Prostate gland (tissue), 2 donors: ENCODE results near the gene CHRM2. TPM values are rescaled to one million over a fixed set of nuclear protein-coding genes. Genes with fewer than 3 reads are reported as not detected.

ENCODE experiments used
- DNase-seq: peaks from one replicate; pipeline ENCODE4 v3.0.0-alpha.2; 2019; ENCODE audit warnings: low spot score
- H3K27ac ChIP-seq, 2 donors: fragments of 200-600 bp; sonication (generic); 2 replicates each; pipeline ENCODE4 v1.5.1; 2017 to 2019
- H3K27me3 ChIP-seq: fragments of 200-600 bp; sonication (generic); replicated peaks from 2 replicates; pipeline ENCODE4 v1.5.1; 2019; ENCODE audit not compliant: insufficient read depth
- H3K36me3 ChIP-seq, 2 donors: fragments of 200-600 bp; sonication (generic); 1 replicate in 1 of 2; 2 replicates in 1 of 2; pipeline versions ENCODE4 v1.5.1 to v1.8.1; 2017 to 2019
- H3K4me1 ChIP-seq: fragments of 200-600 bp; sonication (generic); replicated peaks from 2 replicates; pipeline ENCODE4 v1.5.1; 2019
- H3K4me3 ChIP-seq, 2 donors: fragments of 200-600 bp; sonication (generic); 2 replicates each; pipeline ENCODE4 v1.5.1; 2017 to 2019
- H3K9me3 ChIP-seq: fragments of 200-600 bp; sonication (generic); 2 replicates; pipeline ENCODE4 v1.5.1; 2017
- POLR2A ChIP-seq: fragments of 450-650 bp; IDR thresholded peaks from one replicate; pipeline ENCODE4 v1.6.1; 2016; ENCODE audit warnings: antibody characterized with exemption, mild to moderate bottlenecking
- POLR2AphosphoS5 ChIP-seq: sonication (generic); formaldehyde crosslinking; IDR thresholded peaks from one replicate; pipeline ENCODE4 v1.6.1; 2017; ENCODE audit warnings: antibody characterized with exemption
- WGBS: methylation state at CpG from one replicate; pipeline ENCODE4 v1.1.5; 2018; 5-methylcytosine and 5-hydroxymethylcytosine counted together
- intact Hi-C: fragments of 100-400 bp; cut with DNase I; formaldehyde crosslinking; loops from one replicate; pipeline ENCODE4 v1.14.2; 2022
- total RNA-seq, 2 donors: library from RNA; depleted of rRNA; stranded (reverse); fragments of >200 nt; gene quantifications; one replicate each; pipeline ENCODE4 v1.1.0, GENCODE V29; 2016
- TF ChIP-seq, protein P1 (sequence below), 4 experiments: fragments of 200-600 bp in 2 of 4; fragments of 450-650 bp in 2 of 4; sonication (generic) in 2 of 4; IDR thresholded peaks; 1 replicate in 3 of 4; 2 replicates in 1 of 4; pipeline ENCODE4 v1.5.1; 2016 to 2019; ENCODE audit warnings: antibody characterized with exemption in 4 of 4, mild to moderate bottlenecking in 2 of 4, moderate library complexity in 2 of 4

Gene CHRM2
- total RNA-seq, 2 donors from 2014 or later = 0.40 TPM; not detected in 1

GRCh38 chr7:136969761-136970160, 101.3 kb downstream of the CHRM2 start:
- H3K27ac ChIP-seq = no peak overlapping the region
- DNase-seq = no peak
- no peak overlapping the region for H3K4me3 ChIP-seq
- no peak for TF ChIP-seq POLR2AphosphoS5
- no peak for TF ChIP-seq POLR2A
- TF ChIP-seq, protein P1, sequence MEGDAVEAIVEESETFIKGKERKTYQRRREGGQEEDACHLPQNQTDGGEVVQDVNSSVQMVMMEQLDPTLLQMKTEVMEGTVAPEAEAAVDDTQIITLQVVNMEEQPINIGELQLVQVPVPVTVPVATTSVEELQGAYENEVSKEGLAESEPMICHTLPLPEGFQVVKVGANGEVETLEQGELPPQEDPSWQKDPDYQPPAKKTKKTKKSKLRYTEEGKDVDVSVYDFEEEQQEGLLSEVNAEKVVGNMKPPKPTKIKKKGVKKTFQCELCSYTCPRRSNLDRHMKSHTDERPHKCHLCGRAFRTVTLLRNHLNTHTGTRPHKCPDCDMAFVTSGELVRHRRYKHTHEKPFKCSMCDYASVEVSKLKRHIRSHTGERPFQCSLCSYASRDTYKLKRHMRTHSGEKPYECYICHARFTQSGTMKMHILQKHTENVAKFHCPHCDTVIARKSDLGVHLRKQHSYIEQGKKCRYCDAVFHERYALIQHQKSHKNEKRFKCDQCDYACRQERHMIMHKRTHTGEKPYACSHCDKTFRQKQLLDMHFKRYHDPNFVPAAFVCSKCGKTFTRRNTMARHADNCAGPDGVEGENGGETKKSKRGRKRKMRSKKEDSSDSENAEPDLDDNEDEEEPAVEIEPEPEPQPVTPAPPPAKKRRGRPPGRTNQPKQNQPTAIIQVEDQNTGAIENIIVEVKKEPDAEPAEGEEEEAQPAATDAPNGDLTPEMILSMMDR (IDR thresholded peaks at IDR 0.05) = no peak
- 29% methylated on average over 2 of the region's 2 CpGs for WGBS
- H3K4me1 ChIP-seq = no peaks in the 10 kb centered on the region
- no peaks in the 10 kb centered on the region for H3K9me3 ChIP-seq
- no peaks in the 10 kb centered on the region for H3K27me3 ChIP-seq
- intact Hi-C loops = no loop called here
- no peaks in the 10 kb centered on the region for H3K36me3 ChIP-seq

DNA sequence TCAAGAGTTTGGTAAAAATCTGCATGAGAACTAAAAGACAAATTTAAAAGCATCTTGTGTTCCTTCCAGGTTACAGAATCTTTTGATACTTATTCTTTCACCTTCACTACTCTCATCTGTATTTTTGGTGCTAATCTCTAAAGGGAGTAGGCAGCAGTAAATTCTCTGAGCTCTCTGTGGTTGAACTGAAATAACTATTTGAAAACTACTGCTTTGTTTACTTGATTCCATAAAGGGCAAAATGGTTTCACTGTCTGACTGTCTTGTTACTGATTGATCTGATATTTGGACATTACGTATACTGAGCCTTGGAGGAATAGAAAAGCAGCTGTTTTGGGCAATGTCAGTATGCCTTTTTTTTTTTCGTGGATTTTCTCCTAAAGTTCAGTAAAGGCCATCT, 103.3 kb downstream of the CHRM2 start:
- no peak for TF ChIP-seq POLR2AphosphoS5
- TF ChIP-seq, protein P1 (IDR thresholded peaks at IDR 0.05) = no peak
- no peak for TF ChIP-seq POLR2A
- no peaks in the 10 kb centered on the region for H3K36me3 ChIP-seq
- DNase-seq = no peak
- no peaks in the 10 kb centered on the region for H3K27me3 ChIP-seq
- WGBS = 59% methylated on average over 2 of the region's 2 CpGs
- intact Hi-C loops = no loop called here
- H3K4me1 ChIP-seq = no peaks in the 10 kb centered on the region
- H3K27ac ChIP-seq = no peak overlapping the region
- H3K9me3 ChIP-seq = no peaks in the 10 kb centered on the region
- H3K4me3 ChIP-seq = no peak overlapping the region

GRCh38 chr7:136976504-136977251, 108.2 kb downstream of the CHRM2 start:
- no peaks in the 10 kb centered on the region for H3K9me3 ChIP-seq
- intact Hi-C loops = no loop called here
- TF ChIP-seq POLR2A (no peak), POLR2AphosphoS5 (no peak)
- TF ChIP-seq, protein P1 (IDR thresholded peaks at IDR 0.05) = no peak
- H3K27ac ChIP-seq = no peak overlapping the region
- no peak overlapping the region for H3K4me3 ChIP-seq
- no peaks in the 10 kb centered on the region for H3K4me1 ChIP-seq
- no peaks in the 10 kb centered on the region for H3K36me3 ChIP-seq
- no peaks in the 10 kb centered on the region for H3K27me3 ChIP-seq
- WGBS = 37% methylated on average over 2 of the region's 2 CpGs
- no peak for DNase-seq

- Histone ChIP-seq H3K4me1 (no peaks in the 10 kb centered on the region), H3K4me3 (no peak overlapping the region), H3K36me3 (no peaks in the 10 kb centered on the region), H3K9me3 (no peaks in the 10 kb centered on the region), H3K27me3 (no peaks in the 10 kb centered on the region), H3K27ac (no peak overlapping the region)
- 28% methylated on average over 3 of the region's 3 CpGs for WGBS
- DNase-seq = no peak
- intact Hi-C loops = no loop called here
- no peak for TF ChIP-seq POLR2AphosphoS5
- no peak for TF ChIP-seq POLR2A
- TF ChIP-seq, protein P1 (IDR thresholded peaks at IDR 0.05) = no peak
Observed at GRCh38 chr7:136993377-136993776, 124.9 kb downstream of the CHRM2 start.

- TF ChIP-seq POLR2AphosphoS5 (no peak), POLR2A (no peak)
- TF ChIP-seq, protein P1 (IDR thresholded peaks at IDR 0.05) = no peak
- no peaks in the 10 kb centered on the region for H3K36me3 ChIP-seq
Observed at GRCh38 chr7:136997735-136998134, 129.3 kb downstream of the CHRM2 start.

More at GRCh38 chr7:136997735-136998134, 129.3 kb downstream of the CHRM2 start:
- Histone ChIP-seq H3K4me3 (no peak overlapping the region), H3K27me3 (no peaks in the 10 kb centered on the region), H3K9me3 (no peaks in the 10 kb centered on the region), H3K4me1 (no peaks in the 10 kb centered on the region), H3K27ac (no peak overlapping the region)
- no peak for DNase-seq
- intact Hi-C loops = no loop called here
